ENCODE data around the gene SLC25A42. TPM values are rescaled to one million over a fixed set of nuclear protein-coding genes. Genes with fewer than 3 reads are reported as not detected.

The SLC25A42 gene
- total RNA-seq, 2 donors from 2014 or later: 6.6 to 7.2 TPM

DNA sequence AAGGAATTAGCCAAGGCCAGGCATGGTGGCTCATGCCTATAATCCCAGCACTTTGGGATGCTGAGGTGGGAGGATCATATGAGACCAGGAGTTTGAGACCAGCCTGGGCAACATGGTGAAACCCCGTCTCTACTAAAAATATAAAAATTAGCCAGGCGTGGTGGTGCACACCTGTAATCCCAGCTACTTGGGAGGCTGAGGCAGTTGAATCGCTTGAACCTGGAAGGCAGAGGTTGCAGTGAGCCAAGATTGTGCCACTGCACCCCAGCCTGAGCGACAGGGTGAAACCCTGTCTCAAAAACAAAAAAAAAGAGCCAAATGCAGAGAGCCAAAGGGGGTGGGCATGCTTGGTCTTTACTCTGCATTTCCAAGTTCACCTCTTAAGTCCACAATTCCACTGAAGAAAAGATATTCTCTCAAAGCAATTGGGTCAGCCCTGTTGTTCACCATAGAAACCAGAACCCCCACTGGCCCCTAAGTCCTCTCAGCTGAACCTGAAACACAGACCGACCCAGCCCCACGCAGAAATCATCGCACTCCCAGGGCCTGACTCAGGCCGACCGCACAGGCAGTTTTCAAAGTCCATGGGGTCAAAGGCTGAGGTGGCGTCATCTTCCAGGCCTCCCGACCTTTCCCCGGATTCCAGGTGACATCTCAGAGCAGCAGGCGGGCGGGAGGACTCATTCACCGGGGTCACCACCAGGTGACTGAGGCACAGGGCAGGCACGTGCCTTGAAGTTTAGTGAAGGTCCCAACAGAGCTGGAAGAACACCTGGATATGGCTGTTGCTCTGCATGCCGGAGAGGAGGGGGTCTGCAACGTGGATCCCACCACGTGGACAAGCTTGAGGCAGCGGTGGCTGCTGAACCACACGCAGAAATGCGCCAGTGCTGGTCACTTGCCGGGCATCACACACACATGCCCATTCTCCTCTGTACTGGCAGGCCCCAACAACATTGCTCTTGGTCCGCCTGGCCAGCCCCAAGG is 33.1 kb downstream of the SLC25A42 start:
- H3K27ac Mint-ChIP-seq: no peak overlapping the region
- no peak overlapping the region for H3K4me3 ChIP-seq (ENCODE audit: low read length)

DNA sequence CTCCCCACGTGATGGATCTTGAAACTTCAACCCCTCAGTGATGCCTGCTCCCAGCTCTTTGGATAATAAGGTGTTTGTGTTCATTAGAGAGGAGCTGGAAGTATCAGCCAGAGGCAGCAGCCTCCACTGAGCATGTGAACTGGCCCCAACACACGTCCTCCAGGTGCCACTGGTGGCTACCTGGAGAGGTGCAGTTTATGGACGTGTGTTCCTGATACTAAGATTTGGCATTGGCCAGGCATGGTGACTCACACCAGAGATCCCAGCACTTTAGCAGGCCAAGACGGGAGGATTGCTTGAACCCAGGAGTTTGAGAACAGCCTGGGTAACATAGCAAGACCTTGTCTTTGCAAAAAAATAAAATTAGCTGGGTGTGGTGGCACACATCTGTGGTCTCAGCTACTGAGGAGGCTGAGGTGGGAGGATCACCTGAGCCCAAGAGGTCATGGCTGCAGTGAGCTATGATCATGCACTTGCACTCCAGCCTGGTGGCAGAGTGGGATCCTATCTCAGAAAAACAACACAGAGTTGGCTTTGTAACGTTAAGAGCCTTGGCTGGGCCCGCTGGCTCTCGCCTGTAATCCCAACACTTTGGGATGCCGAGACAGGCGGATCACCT is 34.4 kb downstream of the SLC25A42 start:
- Histone ChIP-seq H3K4me1 (ENCODE audit: control insufficient read depth, insufficient read depth, low read length) (no peaks in the 10 kb centered on the region), H3K36me3 (ENCODE audit: control insufficient read depth, insufficient read depth, low read length) (no peaks in the 10 kb centered on the region), H3K9me3 (ENCODE audit: control insufficient read depth, low read length) (no peaks in the 10 kb centered on the region), H3K27me3 (ENCODE audit: control insufficient read depth, insufficient read depth, low read length, poor library complexity, severe bottlenecking) (no peaks in the 10 kb centered on the region), H3K27ac (ENCODE audit: low read depth, low read length) (no peak overlapping the region), H3K4me3 (ENCODE audit: low read length) (no peak overlapping the region), H3K9ac (ENCODE audit: extremely low read depth, low read length, poor library complexity, severe bottlenecking) (no peak overlapping the region)
- no peaks in the 10 kb centered on the region for H3K9me3 Mint-ChIP-seq
- H3K36me3 Mint-ChIP-seq (ENCODE audit: low read depth): peaks cover 8% of the 10 kb centered on the region
- H3K4me3 Mint-ChIP-seq: no peak overlapping the region
- no peak overlapping the region for H3K27ac Mint-ChIP-seq
- no peak for DNase-seq
- TF ChIP-seq, protein P1, sequence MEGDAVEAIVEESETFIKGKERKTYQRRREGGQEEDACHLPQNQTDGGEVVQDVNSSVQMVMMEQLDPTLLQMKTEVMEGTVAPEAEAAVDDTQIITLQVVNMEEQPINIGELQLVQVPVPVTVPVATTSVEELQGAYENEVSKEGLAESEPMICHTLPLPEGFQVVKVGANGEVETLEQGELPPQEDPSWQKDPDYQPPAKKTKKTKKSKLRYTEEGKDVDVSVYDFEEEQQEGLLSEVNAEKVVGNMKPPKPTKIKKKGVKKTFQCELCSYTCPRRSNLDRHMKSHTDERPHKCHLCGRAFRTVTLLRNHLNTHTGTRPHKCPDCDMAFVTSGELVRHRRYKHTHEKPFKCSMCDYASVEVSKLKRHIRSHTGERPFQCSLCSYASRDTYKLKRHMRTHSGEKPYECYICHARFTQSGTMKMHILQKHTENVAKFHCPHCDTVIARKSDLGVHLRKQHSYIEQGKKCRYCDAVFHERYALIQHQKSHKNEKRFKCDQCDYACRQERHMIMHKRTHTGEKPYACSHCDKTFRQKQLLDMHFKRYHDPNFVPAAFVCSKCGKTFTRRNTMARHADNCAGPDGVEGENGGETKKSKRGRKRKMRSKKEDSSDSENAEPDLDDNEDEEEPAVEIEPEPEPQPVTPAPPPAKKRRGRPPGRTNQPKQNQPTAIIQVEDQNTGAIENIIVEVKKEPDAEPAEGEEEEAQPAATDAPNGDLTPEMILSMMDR (conservative IDR thresholded peaks at IDR 0.05): no peak
- H3K4me1 Mint-ChIP-seq: no peaks in the 10 kb centered on the region
- H3K27me3 Mint-ChIP-seq (ENCODE audit: insufficient read depth): peaks cover 12% of the 10 kb centered on the region
- 90 to 91% methylated on average over 8 to 9 of the region's 9 CpGs for WGBS, 2 experiments (ENCODE audit: insufficient coverage in 1 of 2, insufficient read length in 1 of 2)

More for the DNA sequence above, 33.1 kb downstream of the SLC25A42 start:
- no peaks in the 10 kb centered on the region for H3K36me3 ChIP-seq (ENCODE audit: control insufficient read depth, insufficient read depth, low read length)
- no peaks in the 10 kb centered on the region for H3K4me1 Mint-ChIP-seq
- 93 to 94% methylated on average over 15 to 24 of the region's 24 CpGs for WGBS, 2 experiments (ENCODE audit: insufficient coverage in 1 of 2, insufficient read length in 1 of 2)
- no peaks in the 10 kb centered on the region for H3K4me1 ChIP-seq (ENCODE audit: control insufficient read depth, insufficient read depth, low read length)
- H3K36me3 Mint-ChIP-seq (ENCODE audit: low read depth): peaks cover 8% of the 10 kb centered on the region
- no peak overlapping the region for H3K9ac ChIP-seq (ENCODE audit: extremely low read depth, low read length, poor library complexity, severe bottlenecking)
- H3K9me3 ChIP-seq (ENCODE audit: control insufficient read depth, low read length): no peaks in the 10 kb centered on the region
- no peaks in the 10 kb centered on the region for H3K27me3 ChIP-seq (ENCODE audit: control insufficient read depth, insufficient read depth, low read length, poor library complexity, severe bottlenecking)
- TF ChIP-seq, protein P1 (conservative IDR thresholded peaks at IDR 0.05): no peak
- H3K4me3 Mint-ChIP-seq: no peak overlapping the region
- DNase-seq: no peak
- H3K27ac ChIP-seq (ENCODE audit: low read depth, low read length): no peak overlapping the region
- no peaks in the 10 kb centered on the region for H3K9me3 Mint-ChIP-seq
- H3K27me3 Mint-ChIP-seq (ENCODE audit: insufficient read depth): peaks cover 13% of the 10 kb centered on the region

DNA sequence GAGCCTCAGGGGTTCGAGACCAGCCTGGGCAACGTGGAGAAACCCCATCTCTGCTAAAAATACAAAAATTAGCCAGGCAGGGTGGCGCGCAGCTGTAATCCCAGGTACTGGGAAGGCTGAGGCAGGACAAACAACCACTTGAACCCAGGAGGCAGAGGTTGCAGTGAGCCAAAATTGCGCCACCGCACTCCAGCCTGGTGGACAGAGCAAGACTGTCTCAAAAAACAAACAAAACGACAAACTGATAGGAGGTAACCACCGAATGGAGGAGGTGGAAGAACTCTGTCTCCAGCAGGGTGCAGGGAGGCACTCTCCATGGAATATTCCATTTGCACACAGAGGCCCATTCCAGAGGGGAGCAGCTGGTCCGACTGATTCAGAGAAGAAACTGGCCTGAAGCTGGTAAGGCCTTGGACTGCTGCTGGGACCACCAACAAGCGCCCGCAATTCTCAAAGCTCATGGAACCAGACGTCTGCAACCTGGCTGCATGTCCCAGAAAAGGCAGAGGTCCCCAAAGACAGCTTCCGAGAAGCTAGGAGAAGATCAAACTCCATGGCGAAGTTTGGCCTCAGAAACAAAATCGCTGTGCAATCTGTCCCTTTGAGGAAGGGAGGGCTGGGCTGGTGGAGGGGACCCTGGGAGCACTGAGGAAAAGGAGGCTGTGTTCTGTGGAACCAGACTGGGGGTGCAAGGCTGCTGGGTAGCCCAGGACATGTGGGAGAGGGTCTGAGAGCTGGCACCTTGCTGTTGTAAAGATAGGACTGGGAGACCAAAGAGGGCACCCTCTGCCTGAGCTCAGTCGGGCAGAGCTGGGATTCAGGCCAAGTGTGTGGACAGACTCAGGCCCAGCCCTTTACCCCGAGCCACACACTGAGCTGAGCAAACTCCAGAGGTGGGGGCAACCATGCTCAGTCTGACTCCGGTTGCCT is 35.2 kb downstream of the SLC25A42 start:
- WGBS, 2 experiments (ENCODE audit: insufficient coverage in 1 of 2, insufficient read length in 1 of 2): 90 to 96% methylated on average over 17 to 18 of the region's 18 CpGs
- H3K27me3 ChIP-seq (ENCODE audit: control insufficient read depth, insufficient read depth, low read length, poor library complexity, severe bottlenecking): no peaks in the 10 kb centered on the region
- Mint-ChIP-seq H3K27ac (no peak overlapping the region), H3K27me3 (ENCODE audit: insufficient read depth) (peaks cover 7% of the 10 kb centered on the region), H3K4me3 (no peak overlapping the region), H3K9me3 (no peaks in the 10 kb centered on the region), H3K36me3 (ENCODE audit: low read depth) (peaks cover 8% of the 10 kb centered on the region), H3K4me1 (no peaks in the 10 kb centered on the region)
- no peaks in the 10 kb centered on the region for H3K36me3 ChIP-seq (ENCODE audit: control insufficient read depth, insufficient read depth, low read length)
- TF ChIP-seq, protein P1 (conservative IDR thresholded peaks at IDR 0.05): no peak
- H3K4me3 ChIP-seq (ENCODE audit: low read length): no peak overlapping the region
- no peaks in the 10 kb centered on the region for H3K9me3 ChIP-seq (ENCODE audit: control insufficient read depth, low read length)
- H3K27ac ChIP-seq (ENCODE audit: low read depth, low read length): no peak overlapping the region
- H3K9ac ChIP-seq (ENCODE audit: extremely low read depth, low read length, poor library complexity, severe bottlenecking): no peak overlapping the region
- no peaks in the 10 kb centered on the region for H3K4me1 ChIP-seq (ENCODE audit: control insufficient read depth, insufficient read depth, low read length)
- DNase-seq: no peak
